Common myeloid progenitor, CD34-positive (primary cell): ENCODE data around the gene ZRSR2.
"Not testable (repeated sequence)": the region's sequence is repeated elsewhere in the genome, so short reads cannot be mapped to it uniquely, and the experiment has no call there.

Source experiments
- CTCF ChIA-PET: fragments of 350-600 bp; sonication (Branson Sonifier 250); formaldehyde crosslinking; loops from one replicate; lab custom pipeline; 2021; ENCODE audit warnings: antibody characterized with exemption; lab: Charles Lee
- POLR2A ChIA-PET: fragments of 350-600 bp; sonication (Branson Sonifier 250); formaldehyde crosslinking; loops from one replicate; lab custom pipeline; 2021; ENCODE audit warnings: antibody characterized with exemption; lab: Charles Lee
- DNase-seq, 3 donors: peaks; one replicate each; pipeline versions ENCODE4 v3.0.0 to v3.0.0-alpha.2; 2013
- H3K27ac ChIP-seq, 2 experiments: 1 replicate in 1 of 2; 2 replicates in 1 of 2; pipeline ENCODE4 v1.7.0; 2013; ENCODE audit warnings: inconsistent platforms in 2 of 2, low read length in 2 of 2, mild to moderate bottlenecking in 2 of 2, low read depth in 1 of 2, moderate library complexity in 1 of 2; ENCODE audit not compliant: severe bottlenecking in 2 of 2, insufficient read depth in 1 of 2, poor library complexity in 1 of 2
- H3K27me3 ChIP-seq, 5 experiments: replicated peaks in 2 of 5; 1 replicate in 3 of 5; 2 replicates in 2 of 5; pipeline versions ENCODE4 v1.6.1 to v1.7.0; 2013; ENCODE audit warnings: low read length in 4 of 5, mild to moderate bottlenecking in 2 of 5, moderate library complexity in 2 of 5, inconsistent platforms in 1 of 5; ENCODE audit not compliant: insufficient read depth in 5 of 5, control insufficient read depth in 4 of 5
- H3K36me3 ChIP-seq, 4 experiments: 1 replicate in 2 of 4; 2 replicates in 2 of 4; pipeline versions ENCODE4 v1.6.1 to v1.7.0; 2013; ENCODE audit warnings: low read length in 3 of 4, control low read depth in 1 of 4, mild to moderate bottlenecking in 1 of 4; ENCODE audit not compliant: control insufficient read depth in 4 of 4, insufficient read depth in 4 of 4
- H3K4me1 ChIP-seq, 4 experiments: 1 replicate in 3 of 4; 2 replicates in 1 of 4; pipeline versions ENCODE4 v1.6.1 to v1.7.1; 2013; ENCODE audit warnings: low read length in 3 of 4, mild to moderate bottlenecking in 3 of 4, control low read depth in 1 of 4, inconsistent platforms in 1 of 4, moderate library complexity in 1 of 4; ENCODE audit not compliant: control insufficient read depth in 4 of 4, insufficient read depth in 4 of 4; ENCODE audit errors: control extremely low read depth in 1 of 4
- H3K4me3 ChIP-seq, 7 experiments: 1 replicate in 4 of 7; 2 replicates in 3 of 7; pipeline versions ENCODE4 v1.5.1 to v1.7.0; 2013; ENCODE audit warnings: mild to moderate bottlenecking in 7 of 7, low read length in 6 of 7, moderate library complexity in 6 of 7, inconsistent platforms in 2 of 7, low read depth in 2 of 7, control low read depth in 1 of 7; ENCODE audit not compliant: insufficient read depth in 4 of 7, control insufficient read depth in 1 of 7; ENCODE audit errors: extremely low read depth in 1 of 7
- H3K9me3 ChIP-seq, 5 experiments: 1 replicate in 4 of 5; 2 replicates in 1 of 5; pipeline versions ENCODE4 v1.6.1 to v1.7.1; 2013; ENCODE audit warnings: low read length in 4 of 5, mild to moderate bottlenecking in 2 of 5, inconsistent platforms in 1 of 5, low read depth in 1 of 5, moderate library complexity in 1 of 5; ENCODE audit not compliant: control insufficient read depth in 4 of 5, insufficient read depth in 2 of 5; ENCODE audit errors: control extremely low read depth in 1 of 5
- WGBS: methylation state at CpG from one replicate; pipeline ENCODE4 v1.1.5; 2013; ENCODE audit not compliant: insufficient coverage; 5-methylcytosine and 5-hydroxymethylcytosine counted together

The ZRSR2 gene

GRCh38 chrX:15749642-15750610 lies 40.4 kb upstream of the ZRSR2 start:
- POLR2A ChIA-PET = no interaction called here
- CTCF ChIA-PET = interaction anchor here (1.4 to 2.3 kb wide), 2 partner anchors 9 to 10 kb away, joined by 7 to 8 read pairs; no protein-coding TSS in a partner anchor
- 35% methylated on average over 3 of the region's 7 CpGs for WGBS
- Histone ChIP-seq H3K4me3 (peak overlapping the region in 2 of 7 experiments; percentile 8 to 61), H3K27ac (peak overlapping the region; percentile 93 to 95), H3K4me1 (peaks cover 8 to 51% (median 30%) of the 10 kb centered on the region in 4 experiments), H3K36me3 (no peaks in the 10 kb centered on the region), H3K9me3 (no peaks in the 10 kb centered on the region), H3K27me3 (peaks cover 0 to 12% (median 0%) of the 10 kb centered on the region in 5 experiments)
- peak in 2 of 3 donors; percentile 67 to 79 for DNase-seq

- peak in 2 of 3 donors; percentile 29 to 42 for DNase-seq
- H3K4me1 ChIP-seq = peaks cover 8 to 54% (median 30%) of the 10 kb centered on the region in 4 experiments
- CTCF ChIA-PET = interaction anchor here (0.8 kb wide), 1 partner anchor 10 kb away, joined by 3 read pairs; no protein-coding TSS in a partner anchor
- peak overlapping the region in 3 of 7 experiments; percentile 8 to 61 (median 44) for H3K4me3 ChIP-seq
- 76% methylated on average over 3 of the region's 5 CpGs for WGBS
- H3K36me3 ChIP-seq = no peaks in the 10 kb centered on the region
- peak overlapping the region; percentile 93 to 95 for H3K27ac ChIP-seq
- POLR2A ChIA-PET = no interaction called here
- H3K27me3 ChIP-seq = peaks cover 0 to 12% (median 0%) of the 10 kb centered on the region in 5 experiments
- H3K9me3 ChIP-seq = no peaks in the 10 kb centered on the region
Measured at GRCh38 chrX:15750611-15751154, 39.6 kb upstream of the ZRSR2 start.

- H3K9me3 ChIP-seq = no peaks in the 10 kb centered on the region
- H3K27me3 ChIP-seq = peaks cover 0 to 15% (median 0%) of the 10 kb centered on the region in 5 experiments
- ChIA-PET POLR2A (interaction anchor here (0.6 to 1.7 kb wide), 2 partner anchors 12 to 13 kb away, joined by 3 read pairs; no protein-coding TSS in a partner anchor), CTCF (interaction anchor here (0.8 kb wide), 1 partner anchor 11 kb away, joined by 3 read pairs; no protein-coding TSS in a partner anchor)
- H3K4me1 ChIP-seq = peaks cover 8 to 54% (median 30%) of the 10 kb centered on the region in 4 experiments
- H3K36me3 ChIP-seq = no peaks in the 10 kb centered on the region
- H3K4me3 ChIP-seq = peak overlapping the region in 4 of 7 experiments; percentile 0 to 61 (median 32)
- peak; percentile 68 to 93 (median 90) for DNase-seq
- WGBS = 0% methylated on average over 2 of the region's 4 CpGs
- peak overlapping the region; percentile 93 to 95 for H3K27ac ChIP-seq
Measured at GRCh38 chrX:15751155-15751819, 39.0 kb upstream of the ZRSR2 start.

- Histone ChIP-seq H3K27me3 (peaks cover 0 to 11% (median 0%) of the 10 kb centered on the region in 5 experiments), H3K36me3 (no peaks in the 10 kb centered on the region), H3K4me3 (no peak overlapping the region), H3K9me3 (no peaks in the 10 kb centered on the region), H3K27ac (no peak overlapping the region), H3K4me1 (peaks cover 0 to 44% (median 22%) of the 10 kb centered on the region in 4 experiments)
- ChIA-PET POLR2A (no interaction called here), CTCF (no interaction called here)
- 60% methylated on average over 2 of the region's 2 CpGs for WGBS
- no peak for DNase-seq
Measured at GRCh38 chrX:15755091-15755490, 35.2 kb upstream of the ZRSR2 start.

GRCh38 chrX:15758140-15758539 lies 32.1 kb upstream of the ZRSR2 start:
- ChIA-PET POLR2A (no interaction called here), CTCF (interaction anchor here (0.8 to 1.8 kb wide), 7 partner anchors 9 to 70 kb away, joined by 3 to 8 read pairs (median 3); partner anchors contain the start of gene CA5B)
- peaks cover 0 to 23% (median under 1%) of the 10 kb centered on the region in 4 experiments for H3K4me1 ChIP-seq
- DNase-seq = peak in 2 of 3 donors; percentile 37 to 45
- H3K4me3 ChIP-seq = no peak overlapping the region
- 35% methylated on average over 2 of the region's 4 CpGs for WGBS
- H3K9me3 ChIP-seq = no peaks in the 10 kb centered on the region
- H3K36me3 ChIP-seq = peaks cover 0 to 1% (median 0%) of the 10 kb centered on the region in 4 experiments
- H3K27ac ChIP-seq = peak overlapping the region in 1 of 2 experiments; percentile 43
- peaks cover 0 to 11% (median 0%) of the 10 kb centered on the region in 5 experiments for H3K27me3 ChIP-seq

GRCh38 chrX:15759886-15760285 lies 30.4 kb upstream of the ZRSR2 start:
- DNase-seq, H3K27me3 ChIP-seq, POLR2A ChIA-PET, H3K36me3 ChIP-seq, H3K9me3 ChIP-seq, H3K4me3 ChIP-seq, H3K27ac ChIP-seq: not testable (repeated sequence)
- peaks cover 0 to 15% (median 0%) of the 10 kb centered on the region in 4 experiments for H3K4me1 ChIP-seq
- 58% methylated on average over 2 of the region's 6 CpGs for WGBS
- CTCF ChIA-PET = interaction anchor here (0.7 to 1.7 kb wide), 4 partner anchors 33 to 72 kb away, joined by 3 to 6 read pairs (median 3); no protein-coding TSS in a partner anchor
